Erythroblast (primary cell): ENCODE results near the gene NEB.

Source experiments
- GATA1 ChIP-seq: IDR thresholded peaks from 2 replicates; pipeline ENCODE4 v1.6.1; 2011; ENCODE audit warnings: low read depth, mild to moderate bottlenecking, control low read depth, low read length, moderate library complexity
- POLR2A ChIP-seq: IDR thresholded peaks from 2 replicates; pipeline ENCODE4 v1.6.1; 2011; ENCODE audit warnings: mild to moderate bottlenecking, low read length

GRCh38 chr2:151769606-151770005, 35.3 kb upstream of the NEB start:
- TF ChIP-seq POLR2A (no peak), GATA1 (no peak)
